Esophagus squamous epithelium (tissue), 4 donors: Measurements from ENCODE around the gene LAMTOR5.

Experiments used
- POLR2A ChIP-seq, 4 donors: fragments of 450-650 bp; IDR thresholded peaks; one replicate each; pipeline ENCODE4 v1.6.1; 2017; ENCODE audit warnings: antibody characterized with exemption in 4 of 4, mild to moderate bottlenecking in 4 of 4, moderate library complexity in 3 of 4
- TF ChIP-seq, protein P1 (sequence below), 6 experiments: fragments of 450-650 bp in 4 of 6; fragments of 200-600 bp in 2 of 6; sonication (generic) in 2 of 6; IDR thresholded peaks; one replicate each; pipeline ENCODE4 v1.5.1; 2016 to 2019; ENCODE audit warnings: antibody characterized with exemption in 6 of 6, mild to moderate bottlenecking in 4 of 6, moderate library complexity in 4 of 6

DNA sequence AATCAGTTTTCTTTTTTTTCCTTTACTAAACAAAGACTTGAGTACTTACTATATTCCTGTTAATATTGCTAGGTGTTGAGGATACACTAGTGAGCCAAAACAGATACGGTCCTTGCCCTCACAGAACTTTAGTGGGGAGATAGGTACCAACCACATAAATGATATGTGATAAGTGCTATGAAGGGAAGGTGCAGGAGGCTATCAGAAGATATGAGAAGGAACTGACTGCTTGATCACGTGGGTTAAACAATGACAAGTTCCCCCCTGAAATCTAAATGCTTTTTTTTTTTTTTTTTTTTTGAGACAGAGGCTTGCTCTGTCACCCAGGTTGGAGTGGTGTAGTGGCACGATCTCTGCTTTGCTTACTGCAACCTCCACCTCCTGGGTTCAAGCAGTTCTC is 43.3 kb downstream of the LAMTOR5 start:
- TF ChIP-seq, protein P1, sequence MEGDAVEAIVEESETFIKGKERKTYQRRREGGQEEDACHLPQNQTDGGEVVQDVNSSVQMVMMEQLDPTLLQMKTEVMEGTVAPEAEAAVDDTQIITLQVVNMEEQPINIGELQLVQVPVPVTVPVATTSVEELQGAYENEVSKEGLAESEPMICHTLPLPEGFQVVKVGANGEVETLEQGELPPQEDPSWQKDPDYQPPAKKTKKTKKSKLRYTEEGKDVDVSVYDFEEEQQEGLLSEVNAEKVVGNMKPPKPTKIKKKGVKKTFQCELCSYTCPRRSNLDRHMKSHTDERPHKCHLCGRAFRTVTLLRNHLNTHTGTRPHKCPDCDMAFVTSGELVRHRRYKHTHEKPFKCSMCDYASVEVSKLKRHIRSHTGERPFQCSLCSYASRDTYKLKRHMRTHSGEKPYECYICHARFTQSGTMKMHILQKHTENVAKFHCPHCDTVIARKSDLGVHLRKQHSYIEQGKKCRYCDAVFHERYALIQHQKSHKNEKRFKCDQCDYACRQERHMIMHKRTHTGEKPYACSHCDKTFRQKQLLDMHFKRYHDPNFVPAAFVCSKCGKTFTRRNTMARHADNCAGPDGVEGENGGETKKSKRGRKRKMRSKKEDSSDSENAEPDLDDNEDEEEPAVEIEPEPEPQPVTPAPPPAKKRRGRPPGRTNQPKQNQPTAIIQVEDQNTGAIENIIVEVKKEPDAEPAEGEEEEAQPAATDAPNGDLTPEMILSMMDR (IDR thresholded peaks at IDR 0.05) = no peak
- TF ChIP-seq POLR2A (IDR thresholded peaks at IDR 0.05) = no peak
